ENCODE results near the gene ZNF611.
"Not testable (repeated sequence)": the region's sequence is repeated elsewhere in the genome, so short reads cannot be mapped to it uniquely, and the experiment has no call there.

DNA sequence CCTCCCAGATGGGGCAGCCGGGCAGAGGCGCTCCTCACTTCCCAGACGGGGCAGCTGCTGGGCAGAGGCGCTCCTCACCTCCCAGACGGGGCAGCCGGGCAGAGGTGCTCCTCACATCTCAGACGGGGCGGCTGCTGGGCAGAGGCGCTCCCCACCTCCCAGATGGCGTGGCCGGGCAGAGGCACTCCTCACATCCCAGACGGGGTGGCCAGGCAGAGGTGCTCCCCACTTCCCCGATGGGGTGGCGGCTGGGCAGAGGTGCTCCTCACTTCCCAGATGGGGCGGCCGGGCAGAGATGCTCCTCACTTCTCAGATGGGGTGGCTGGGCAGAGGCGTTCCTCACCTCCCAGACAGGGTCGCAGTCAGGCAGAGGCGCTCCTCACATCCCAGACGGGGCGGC, 14.3 kb downstream of the ZNF611 start:
- not testable (repeated sequence) for TF ChIP-seq IRF4 (IDR thresholded peaks at IDR 0.05; ENCODE audit: low read depth, low read length); MXI1 (IDR thresholded peaks at IDR 0.05; ENCODE audit: low read depth, low read length); POLR2AphosphoS2 (IDR thresholded peaks at IDR 0.05; ENCODE audit: low read depth, low read length); ZNF24 (IDR thresholded peaks at IDR 0.05); BCL11A (IDR thresholded peaks at IDR 0.05; ENCODE audit: low read depth, low read length)
- TF ChIP-seq, protein P1, sequence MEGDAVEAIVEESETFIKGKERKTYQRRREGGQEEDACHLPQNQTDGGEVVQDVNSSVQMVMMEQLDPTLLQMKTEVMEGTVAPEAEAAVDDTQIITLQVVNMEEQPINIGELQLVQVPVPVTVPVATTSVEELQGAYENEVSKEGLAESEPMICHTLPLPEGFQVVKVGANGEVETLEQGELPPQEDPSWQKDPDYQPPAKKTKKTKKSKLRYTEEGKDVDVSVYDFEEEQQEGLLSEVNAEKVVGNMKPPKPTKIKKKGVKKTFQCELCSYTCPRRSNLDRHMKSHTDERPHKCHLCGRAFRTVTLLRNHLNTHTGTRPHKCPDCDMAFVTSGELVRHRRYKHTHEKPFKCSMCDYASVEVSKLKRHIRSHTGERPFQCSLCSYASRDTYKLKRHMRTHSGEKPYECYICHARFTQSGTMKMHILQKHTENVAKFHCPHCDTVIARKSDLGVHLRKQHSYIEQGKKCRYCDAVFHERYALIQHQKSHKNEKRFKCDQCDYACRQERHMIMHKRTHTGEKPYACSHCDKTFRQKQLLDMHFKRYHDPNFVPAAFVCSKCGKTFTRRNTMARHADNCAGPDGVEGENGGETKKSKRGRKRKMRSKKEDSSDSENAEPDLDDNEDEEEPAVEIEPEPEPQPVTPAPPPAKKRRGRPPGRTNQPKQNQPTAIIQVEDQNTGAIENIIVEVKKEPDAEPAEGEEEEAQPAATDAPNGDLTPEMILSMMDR (IDR thresholded peaks at IDR 0.05 in 2 of 3, conservative IDR thresholded peaks at IDR 0.05 in 1 of 3; ENCODE audit: control insufficient read depth in 2 of 3, extremely low read depth in 1 of 3, insufficient read depth in 1 of 3, low read depth in 3 of 3, low read length in 3 of 3): not testable (repeated sequence)
